GM19025 (cell line): Measurements from ENCODE around the gene SFT2D2.
"Not testable (repeated sequence)": the region's sequence is repeated elsewhere in the genome, so short reads cannot be mapped to it uniquely, and the experiment has no call there.

ENCODE experiments used
- ATAC-seq: cut with Tn5 transposase; IDR thresholded peaks from one replicate; pipeline ENCODE4 v1.9.1; 2021; ENCODE audit warnings: mild to moderate bottlenecking, low read depth, moderate library complexity; ENCODE audit not compliant: unreplicated experiment

Gene SFT2D2

GRCh38 chr1:168225476-168226190, at the start of gene SFT2D2:
TSS of gene SFT2D2 (plus strand) at chr1:168226004. CDS start at chr1:168226080, 76 bp downstream.
- ATAC-seq = peak; percentile 81

- ATAC-seq = no peak
Observed at GRCh38 chr1:168178227-168178637, 47.6 kb upstream of the SFT2D2 start.

- ATAC-seq = peak; percentile 88
Observed at GRCh38 chr1:168178638-168179437, 47.0 kb upstream of the SFT2D2 start, which contains the start of gene TIPRL. TSS of gene TIPRL (plus strand) at chr1:168178962. CDS start at chr1:168179078, 116 bp downstream.

GRCh38 chr1:168179438-168180147, 46.2 kb upstream of the SFT2D2 start:
- ATAC-seq = no peak

GRCh38 chr1:168180148-168180524, 45.7 kb upstream of the SFT2D2 start:
- no peak for ATAC-seq

- ATAC-seq = not testable (repeated sequence)
Observed at GRCh38 chr1:168181063-168181720, 44.6 kb upstream of the SFT2D2 start.

- ATAC-seq = no peak
Observed at GRCh38 chr1:168187177-168187576, 38.6 kb upstream of the SFT2D2 start.

GRCh38 chr1:168190403-168190802, 35.4 kb upstream of the SFT2D2 start:
- ATAC-seq = no peak

- ATAC-seq = no peak
Observed at GRCh38 chr1:168195199-168196135, 30.3 kb upstream of the SFT2D2 start.

- no peak for ATAC-seq
Observed at GRCh38 chr1:168199056-168199455, 26.7 kb upstream of the SFT2D2 start.

- ATAC-seq = no peak
Observed at GRCh38 chr1:168202941-168203654, 22.7 kb upstream of the SFT2D2 start.

GRCh38 chr1:168206111-168206510, 19.7 kb upstream of the SFT2D2 start:
- ATAC-seq = no peak

GRCh38 chr1:168207673-168208072, 18.1 kb upstream of the SFT2D2 start:
- not testable (repeated sequence) for ATAC-seq

GRCh38 chr1:168210312-168210711, 15.5 kb upstream of the SFT2D2 start:
- no peak for ATAC-seq

GRCh38 chr1:168213349-168213748, 12.5 kb upstream of the SFT2D2 start:
- no peak for ATAC-seq

- no peak for ATAC-seq
Observed at GRCh38 chr1:168216171-168216570, 9.6 kb upstream of the SFT2D2 start.

GRCh38 chr1:168217664-168218063, 8.1 kb upstream of the SFT2D2 start:
- ATAC-seq = no peak

- ATAC-seq = no peak
Observed at GRCh38 chr1:168218658-168219057, 7.1 kb upstream of the SFT2D2 start.

GRCh38 chr1:168220470-168220871, 5.3 kb upstream of the SFT2D2 start:
- ATAC-seq = no peak
